Measurements from ENCODE around the gene PROSER3. TPM values are rescaled to one million over a fixed set of nuclear protein-coding genes. Genes with fewer than 3 reads are reported as not detected.

Gene PROSER3
- total RNA-seq, 3 donors from 2014 or later (not counting 1 experiment from before 2014, with no cell fraction given), result 33.1 to 40.2 (median 35.9) TPM

DNA sequence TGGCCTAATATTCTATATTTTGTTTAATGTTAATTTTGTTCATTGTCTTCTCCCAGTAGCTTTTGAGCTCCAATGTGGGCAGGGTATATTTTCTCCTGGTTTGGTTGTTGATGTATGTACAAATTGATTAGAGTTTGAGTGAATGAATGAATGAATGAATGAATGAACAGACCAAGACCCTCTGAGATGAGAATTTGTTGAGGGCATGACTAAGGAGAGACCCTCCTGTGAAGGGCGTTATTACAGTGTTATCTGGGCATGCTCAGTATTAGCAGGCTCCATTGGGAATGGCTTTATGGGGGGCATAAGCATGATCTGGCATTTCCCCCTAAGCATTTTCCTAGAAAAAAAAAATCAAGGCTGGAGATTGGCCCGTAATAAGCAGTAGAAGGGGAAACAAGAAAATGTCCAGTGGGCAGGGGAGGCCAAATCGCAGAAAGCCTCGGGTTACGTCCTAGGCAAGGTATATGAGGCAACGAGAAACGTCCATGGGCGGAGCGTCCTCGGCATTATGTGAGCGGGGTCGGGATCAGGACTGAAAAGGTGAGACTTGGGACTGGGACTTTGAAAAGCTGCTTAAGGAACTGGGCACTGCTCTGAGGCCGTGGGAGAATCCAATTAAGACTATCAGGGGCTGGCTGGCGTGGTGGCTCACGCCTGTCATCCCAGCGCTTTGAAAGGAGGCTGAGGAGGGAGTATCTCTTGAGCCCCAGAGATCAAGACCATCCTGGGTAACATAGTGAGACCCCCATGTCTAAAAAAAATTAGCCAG lies 16.5 kb downstream of the PROSER3 start:
- Mint-ChIP-seq H3K27ac (peak overlapping the region; percentile 43 to 72), H3K9me3 (no peaks in the 10 kb centered on the region), H3K4me3 (peak overlapping the region; percentile 90), H3K4me1 (peaks cover 18 to 27% of the 10 kb centered on the region in 2 donors), H3K27me3 (ENCODE audit: low read depth in 2 of 2) (no peaks in the 10 kb centered on the region), H3K36me3 (no peaks in the 10 kb centered on the region)
- ATAC-seq (no peak), DNase-seq (no peak)
- no peaks in the 10 kb centered on the region for H3K9me3 ChIP-seq (ENCODE audit: control insufficient read depth, insufficient read depth, low read length)
- TF ChIP-seq, protein P1, sequence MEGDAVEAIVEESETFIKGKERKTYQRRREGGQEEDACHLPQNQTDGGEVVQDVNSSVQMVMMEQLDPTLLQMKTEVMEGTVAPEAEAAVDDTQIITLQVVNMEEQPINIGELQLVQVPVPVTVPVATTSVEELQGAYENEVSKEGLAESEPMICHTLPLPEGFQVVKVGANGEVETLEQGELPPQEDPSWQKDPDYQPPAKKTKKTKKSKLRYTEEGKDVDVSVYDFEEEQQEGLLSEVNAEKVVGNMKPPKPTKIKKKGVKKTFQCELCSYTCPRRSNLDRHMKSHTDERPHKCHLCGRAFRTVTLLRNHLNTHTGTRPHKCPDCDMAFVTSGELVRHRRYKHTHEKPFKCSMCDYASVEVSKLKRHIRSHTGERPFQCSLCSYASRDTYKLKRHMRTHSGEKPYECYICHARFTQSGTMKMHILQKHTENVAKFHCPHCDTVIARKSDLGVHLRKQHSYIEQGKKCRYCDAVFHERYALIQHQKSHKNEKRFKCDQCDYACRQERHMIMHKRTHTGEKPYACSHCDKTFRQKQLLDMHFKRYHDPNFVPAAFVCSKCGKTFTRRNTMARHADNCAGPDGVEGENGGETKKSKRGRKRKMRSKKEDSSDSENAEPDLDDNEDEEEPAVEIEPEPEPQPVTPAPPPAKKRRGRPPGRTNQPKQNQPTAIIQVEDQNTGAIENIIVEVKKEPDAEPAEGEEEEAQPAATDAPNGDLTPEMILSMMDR (IDR thresholded peaks at IDR 0.05), result no peak
- 62% methylated on average over 16 of the region's 16 CpGs for WGBS (ENCODE audit: insufficient coverage)
- H3K36me3 ChIP-seq (ENCODE audit: control insufficient read depth, insufficient read depth, low read length), result no peaks in the 10 kb centered on the region
- H3K4me1 ChIP-seq (ENCODE audit: control insufficient read depth, insufficient read depth, low read length), result peaks cover 16% of the 10 kb centered on the region
- intact Hi-C loops (cut with micrococcal nuclease), result loop anchor here (1.0 kb wide), 3 partner anchors 16 to 34 kb away; partner anchors contain the start of genes PROSER3, PSENEN and U2AF1L4
- no peak overlapping the region for H3K27ac ChIP-seq (ENCODE audit: low read length)
- H3K4me3 ChIP-seq (ENCODE audit: low read length), result peak overlapping the region; percentile 15
- no peaks in the 10 kb centered on the region for H3K27me3 ChIP-seq (ENCODE audit: control insufficient read depth, insufficient read depth, low read length)

DNA sequence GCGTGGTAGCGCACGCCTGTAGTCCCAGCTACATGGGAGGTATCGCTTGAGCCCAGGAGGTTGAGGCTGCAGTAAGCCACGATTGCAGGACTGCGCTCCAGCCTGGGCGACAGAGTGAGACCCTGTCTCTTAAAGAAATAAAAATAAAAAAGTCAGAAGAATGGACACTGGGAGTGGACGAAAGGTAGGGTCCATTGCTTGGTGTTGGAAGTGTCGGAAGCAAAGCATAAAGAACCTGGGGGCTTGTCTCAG lies 17.0 kb downstream of the PROSER3 start:
- Histone ChIP-seq H3K9me3 (ENCODE audit: control insufficient read depth, insufficient read depth, low read length) (no peaks in the 10 kb centered on the region), H3K27ac (ENCODE audit: low read length) (no peak overlapping the region), H3K36me3 (ENCODE audit: control insufficient read depth, insufficient read depth, low read length) (no peaks in the 10 kb centered on the region), H3K4me1 (ENCODE audit: control insufficient read depth, insufficient read depth, low read length) (peaks cover 16% of the 10 kb centered on the region), H3K4me3 (ENCODE audit: low read length) (peak overlapping the region; percentile 15), H3K27me3 (ENCODE audit: control insufficient read depth, insufficient read depth, low read length) (no peaks in the 10 kb centered on the region)
- Mint-ChIP-seq H3K27me3 (ENCODE audit: low read depth in 2 of 2) (no peaks in the 10 kb centered on the region), H3K4me3 (peak overlapping the region; percentile 90), H3K4me1 (peaks cover 18 to 27% of the 10 kb centered on the region in 2 donors), H3K36me3 (no peaks in the 10 kb centered on the region), H3K27ac (peak overlapping the region; percentile 43 to 72), H3K9me3 (no peaks in the 10 kb centered on the region)
- intact Hi-C loops (cut with micrococcal nuclease), result loop anchor here (1.0 kb wide), 3 partner anchors 17 to 35 kb away; partner anchors contain the start of genes PROSER3, PSENEN and U2AF1L4
- WGBS (ENCODE audit: insufficient coverage), result 38% methylated on average over 9 of the region's 9 CpGs
- peak in 2 of 3 donors; percentile 1 for ATAC-seq
- DNase-seq, result no peak
- TF ChIP-seq, protein P1 (IDR thresholded peaks at IDR 0.05), result no peak

DNA sequence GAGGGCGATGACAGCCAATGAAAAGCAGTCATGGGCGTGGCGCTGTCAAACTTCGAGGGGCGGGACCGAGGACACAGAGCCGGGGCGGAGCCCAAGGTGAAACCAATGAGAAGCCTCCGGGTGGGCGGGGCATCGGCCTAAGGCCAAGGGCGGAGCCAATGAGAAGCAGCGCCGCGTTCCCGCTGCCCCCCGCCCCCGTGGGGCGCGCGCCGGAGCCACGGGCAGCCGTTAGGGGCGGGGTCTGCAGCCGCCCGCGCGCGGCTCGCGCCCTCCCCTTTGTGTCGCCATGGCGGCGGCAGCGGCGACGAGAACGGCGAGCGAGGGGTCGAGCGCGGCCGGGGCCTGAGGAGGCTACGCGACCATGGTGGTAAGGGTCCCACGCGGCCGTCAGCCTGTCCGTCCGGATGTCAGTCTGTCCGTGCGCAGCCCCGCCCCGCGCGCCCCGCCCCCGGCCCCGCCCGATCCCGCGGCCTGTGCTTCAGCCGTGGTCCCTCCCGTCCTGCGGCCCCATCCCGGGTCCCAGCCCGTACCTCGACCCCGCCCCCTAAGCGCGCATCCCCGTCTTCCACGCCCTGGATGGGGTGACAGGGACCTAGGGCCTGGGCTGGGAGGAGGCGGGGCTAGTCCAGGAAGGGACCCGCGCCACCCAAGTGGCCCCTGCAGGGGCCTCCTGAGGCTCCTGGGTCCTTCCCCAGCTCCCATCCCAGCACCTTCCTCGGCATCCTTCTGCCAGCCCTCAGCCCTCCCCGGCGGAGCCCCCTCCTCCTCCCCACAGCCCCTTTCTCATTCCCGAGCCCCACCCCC lies 17.5 kb downstream of the PROSER3 start, which contains the start of gene ARHGAP33:
Gene ARHGAP33 (plus strand): TSS at position 267 of the 804 bp plus-strand sequence. CDS start 95 bp downstream, at position 362.
- Histone ChIP-seq H3K36me3 (ENCODE audit: control insufficient read depth, insufficient read depth, low read length) (no peaks in the 10 kb centered on the region), H3K4me3 (ENCODE audit: low read length) (peak within 1 kb of the TSS; percentile 58), H3K27ac (ENCODE audit: low read length) (no peak within 1 kb of the TSS), H3K4me1 (ENCODE audit: control insufficient read depth, insufficient read depth, low read length) (peaks cover 16% of the 10 kb centered on the region), H3K27me3 (ENCODE audit: control insufficient read depth, insufficient read depth, low read length) (no peaks in the 10 kb centered on the region), H3K9me3 (ENCODE audit: control insufficient read depth, insufficient read depth, low read length) (no peaks in the 10 kb centered on the region)
- under 1% methylated on average over 82 of the region's 82 CpGs for WGBS (ENCODE audit: insufficient coverage)
- peak within 1 kb of the TSS; percentile 43 to 72 for H3K27ac Mint-ChIP-seq
- H3K36me3 Mint-ChIP-seq, result no peaks in the 10 kb centered on the region
- H3K27me3 Mint-ChIP-seq (ENCODE audit: low read depth in 2 of 2), result no peaks in the 10 kb centered on the region
- peaks cover 18 to 27% of the 10 kb centered on the region in 2 donors for H3K4me1 Mint-ChIP-seq
- ATAC-seq (peak; percentile 98 to 100 (median 99)), DNase-seq (peak; percentile 98 to 99)
- no peaks in the 10 kb centered on the region for H3K9me3 Mint-ChIP-seq
- intact Hi-C loops (cut with micrococcal nuclease), result loop anchor here (1.0 kb wide), 3 partner anchors 17 to 35 kb away; partner anchors contain the start of genes PROSER3, PSENEN and U2AF1L4
- peak within 1 kb of the TSS; percentile 90 for H3K4me3 Mint-ChIP-seq
- TF ChIP-seq, protein P1 (IDR thresholded peaks at IDR 0.05), result no peak

All from natural killer cell (primary cell).